GM19463 (cell line): Measurements from ENCODE around the gene DEDD2.

Experiments
- ATAC-seq: cut with Tn5 transposase; IDR thresholded peaks from one replicate; pipeline ENCODE4 v1.9.1; 2021; ENCODE audit warnings: mild to moderate bottlenecking, moderate library complexity; ENCODE audit not compliant: unreplicated experiment

The DEDD2 gene

DNA sequence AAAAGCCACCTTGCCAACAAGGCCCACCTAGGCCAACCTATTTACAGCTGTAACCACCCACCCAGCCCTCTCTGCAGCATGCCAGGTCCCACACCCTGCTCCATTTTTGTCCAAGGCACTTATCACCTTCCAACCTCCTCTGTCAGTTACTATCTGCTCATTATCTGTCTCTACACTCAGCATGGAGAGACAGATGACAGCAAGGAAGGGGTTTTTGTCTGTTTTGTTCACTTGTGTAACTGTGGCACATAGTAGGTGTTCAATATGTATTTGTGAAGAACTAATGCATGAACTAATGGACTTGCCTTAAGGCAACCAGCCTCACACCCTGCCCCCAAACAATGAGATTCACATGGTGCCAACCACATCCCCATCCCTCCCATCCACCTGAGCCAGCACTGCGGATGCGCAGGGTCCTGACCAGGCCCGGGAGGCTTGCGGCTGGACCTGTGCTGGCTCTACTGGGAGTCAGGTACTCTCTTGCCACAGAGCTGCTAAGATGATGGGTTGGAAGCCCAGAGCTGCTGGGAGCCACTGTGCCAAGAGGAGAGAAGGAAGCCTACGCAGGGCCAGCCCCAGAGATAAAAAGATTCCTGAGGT lies 17.3 kb downstream of the DEDD2 start:
- no peak for ATAC-seq

DNA sequence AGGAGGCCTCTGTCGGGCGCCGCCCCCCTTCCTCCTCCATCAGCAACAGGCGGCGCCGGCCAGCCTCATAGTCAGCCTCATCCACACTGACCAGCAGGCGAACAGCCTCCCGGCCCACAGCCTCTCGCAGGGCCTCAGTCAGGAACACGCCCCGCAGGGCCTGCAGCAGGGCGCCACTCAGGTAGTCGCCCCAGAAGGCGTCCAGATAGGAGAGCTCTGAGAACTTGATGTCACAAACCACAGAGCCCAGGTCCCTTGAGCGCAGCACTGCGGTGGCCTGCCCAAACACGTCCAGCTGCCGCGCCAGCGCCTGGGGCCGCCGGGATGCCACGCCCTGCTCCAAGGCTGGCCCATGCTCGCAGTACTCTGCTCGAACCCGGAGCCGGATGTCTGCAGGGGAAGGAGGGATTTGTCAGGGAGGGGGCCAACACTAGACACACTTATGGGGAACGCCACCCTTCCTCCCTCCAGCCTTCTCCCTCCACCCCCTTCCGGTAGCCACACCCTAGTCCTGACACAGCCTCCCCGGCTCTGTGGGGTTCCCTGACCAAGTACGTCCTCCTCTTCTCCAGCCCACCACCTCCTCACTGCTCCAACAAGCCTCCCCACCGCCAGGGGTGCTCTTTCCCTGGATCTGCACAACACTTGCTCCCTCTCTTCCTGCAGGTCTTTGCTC lies 17.9 kb downstream of the DEDD2 start:
- ATAC-seq = peak; percentile 33

DNA sequence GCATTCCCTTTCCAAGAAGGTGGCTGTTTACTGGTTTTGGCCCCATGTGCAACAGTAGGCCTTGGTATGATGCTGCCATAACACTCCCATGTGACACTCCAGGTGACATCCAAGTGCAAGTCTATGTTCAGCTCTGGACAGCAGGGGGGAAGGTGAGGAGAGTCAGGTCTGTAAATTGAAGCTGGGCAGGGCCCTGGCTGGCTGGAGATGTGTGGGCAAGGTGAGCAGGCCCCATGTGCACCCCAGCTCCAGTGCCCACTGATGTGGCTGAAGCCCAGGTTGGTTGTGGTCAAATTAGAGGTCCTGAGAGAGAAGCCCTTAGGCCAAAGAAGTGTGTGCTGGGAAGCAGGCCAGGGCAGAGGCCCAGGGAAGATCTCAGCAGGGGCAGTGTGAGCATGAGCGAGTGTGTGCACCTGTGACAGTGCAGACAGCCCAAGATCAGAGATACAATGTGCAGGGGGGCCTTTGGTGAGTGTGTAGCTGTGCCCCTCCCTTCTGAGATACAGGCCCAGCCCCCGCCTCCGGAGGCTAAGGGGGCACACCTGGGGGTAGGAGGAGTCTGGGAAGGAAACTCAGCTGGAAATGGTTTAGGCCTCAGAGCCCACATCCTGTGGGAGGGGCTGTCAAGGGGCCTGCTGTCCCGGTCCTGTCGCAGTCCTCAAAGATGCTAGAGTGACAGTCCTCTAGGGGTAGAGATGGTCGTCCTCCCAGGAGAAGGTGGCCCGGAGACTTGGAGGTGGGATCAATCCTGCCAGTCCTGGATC lies 18.6 kb downstream of the DEDD2 start:
- peak; percentile 52 for ATAC-seq

DNA sequence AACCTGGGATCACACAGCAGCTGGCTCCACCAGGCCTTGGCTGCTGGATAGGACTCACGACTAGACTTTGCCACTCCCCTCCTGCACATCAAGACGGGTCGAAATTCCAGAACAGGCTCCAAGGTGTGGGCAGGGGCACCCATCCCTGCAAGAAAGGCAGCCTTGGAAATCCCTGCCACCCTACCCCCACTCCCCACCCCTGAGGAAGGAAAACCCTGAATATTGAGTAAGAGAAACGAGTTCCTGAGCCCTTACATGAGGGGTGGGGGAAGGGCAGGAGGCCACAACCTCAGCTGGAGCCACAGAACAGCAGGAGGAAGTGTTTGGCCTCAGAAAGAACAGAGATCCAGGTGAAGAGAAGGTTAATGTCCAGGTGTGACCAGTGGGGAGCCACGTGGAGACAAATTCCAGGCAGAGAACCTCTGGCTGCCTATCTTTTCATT lies 20.1 kb downstream of the DEDD2 start:
- no peak for ATAC-seq

DNA sequence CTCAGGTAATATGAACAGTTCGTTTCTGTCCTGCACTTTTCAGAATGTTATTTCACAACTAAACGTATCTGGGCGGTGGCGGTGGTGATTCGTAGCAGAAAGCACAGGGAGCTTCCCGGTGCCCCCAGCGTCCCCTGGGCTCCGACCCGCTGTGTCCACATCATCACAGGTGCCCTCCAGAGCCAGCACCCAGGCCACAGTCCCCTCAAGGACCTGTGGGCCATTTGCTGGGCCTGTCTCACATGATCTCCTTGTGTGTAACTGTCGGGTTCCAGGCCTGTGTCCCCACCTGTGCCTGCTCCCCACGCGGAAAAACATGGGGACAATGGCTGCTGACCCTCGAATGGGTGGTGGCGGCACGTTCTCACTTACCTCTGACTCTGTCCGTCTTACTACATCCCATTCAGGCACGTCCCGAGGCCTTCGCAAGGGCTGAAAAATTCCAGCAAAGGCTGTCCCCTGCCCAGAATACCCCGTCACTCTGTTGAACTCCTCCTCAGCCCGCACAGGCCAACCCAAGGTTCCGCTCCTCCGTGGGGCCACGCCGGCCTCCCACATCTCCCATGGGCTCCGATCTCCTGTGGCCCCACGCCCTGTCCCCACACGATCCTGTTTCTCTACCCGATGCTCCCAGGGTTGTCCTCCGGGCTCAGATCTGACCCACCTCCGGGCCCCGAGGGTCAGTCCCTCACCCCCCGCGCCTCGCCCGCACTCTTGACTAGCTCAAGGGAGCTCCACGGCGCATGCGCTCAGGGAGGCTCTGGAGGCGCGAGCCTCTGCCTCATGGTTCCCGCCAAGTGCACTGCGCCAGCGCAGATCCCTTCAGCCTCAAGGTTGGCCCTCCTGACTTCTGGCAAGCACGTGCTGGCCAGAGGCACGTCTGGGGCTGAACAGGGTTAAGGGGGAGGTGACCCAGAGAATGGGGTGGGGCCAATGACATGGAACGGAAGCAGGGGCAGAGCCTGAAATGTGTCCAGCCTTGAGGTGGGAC lies 21.2 kb downstream of the DEDD2 start:
- ATAC-seq = no peak

DNA sequence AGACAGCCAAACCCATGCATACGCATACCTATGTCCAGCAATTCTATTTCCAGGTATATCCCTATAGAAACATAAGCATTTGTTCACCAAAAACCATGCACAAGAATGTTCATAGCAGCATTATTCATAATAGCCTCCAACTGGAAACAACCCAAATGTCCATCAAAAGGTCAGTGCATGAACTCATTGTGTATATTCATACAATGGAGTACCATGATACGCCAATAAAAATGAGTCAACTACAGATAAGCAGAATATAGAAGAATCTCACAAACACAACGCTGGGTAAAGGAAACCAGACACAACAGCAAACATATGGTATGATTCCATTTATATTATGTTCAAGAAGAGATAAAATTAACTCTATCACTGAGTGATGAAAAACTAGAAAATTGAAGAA lies 23.8 kb downstream of the DEDD2 start:
- no peak for ATAC-seq

DNA sequence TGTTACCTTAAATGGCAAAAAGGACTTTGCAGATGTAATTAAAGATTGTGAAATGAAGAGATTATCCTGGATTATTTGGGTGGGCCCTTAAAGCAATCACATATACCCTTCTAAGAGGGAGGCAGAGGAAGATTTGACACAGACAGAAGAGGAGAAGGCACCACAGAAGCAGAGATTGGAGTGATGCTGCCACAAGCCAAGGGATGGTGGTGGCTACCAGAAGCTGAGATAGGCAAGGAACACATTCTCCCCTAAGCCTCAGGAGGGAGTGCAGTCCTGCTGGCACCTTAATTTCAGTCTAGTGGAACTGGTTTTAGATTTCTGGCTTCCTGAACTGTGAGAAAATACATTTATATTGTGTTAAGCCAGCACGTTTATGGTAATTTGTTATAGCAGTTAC lies 24.2 kb downstream of the DEDD2 start:
- no peak for ATAC-seq

DNA sequence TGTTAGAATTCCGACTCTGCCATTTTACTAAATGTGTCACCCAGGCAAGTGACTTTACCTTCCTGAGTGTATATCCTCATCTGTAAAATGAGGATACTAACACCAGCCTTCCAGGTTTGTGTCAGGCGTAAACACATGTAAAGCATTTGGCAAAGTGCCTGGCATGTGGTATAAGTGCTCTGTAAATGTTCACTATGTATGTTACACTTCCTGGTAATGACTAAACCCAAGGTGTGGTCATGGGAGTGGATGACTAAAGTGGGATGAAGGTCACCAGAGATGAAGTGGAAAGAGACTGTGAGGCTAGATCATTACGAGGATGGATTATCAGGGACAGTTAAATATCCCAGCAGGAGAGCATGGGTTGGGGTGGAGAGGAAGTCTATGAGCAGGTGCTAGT lies 25.6 kb downstream of the DEDD2 start:
- no peak for ATAC-seq

DNA sequence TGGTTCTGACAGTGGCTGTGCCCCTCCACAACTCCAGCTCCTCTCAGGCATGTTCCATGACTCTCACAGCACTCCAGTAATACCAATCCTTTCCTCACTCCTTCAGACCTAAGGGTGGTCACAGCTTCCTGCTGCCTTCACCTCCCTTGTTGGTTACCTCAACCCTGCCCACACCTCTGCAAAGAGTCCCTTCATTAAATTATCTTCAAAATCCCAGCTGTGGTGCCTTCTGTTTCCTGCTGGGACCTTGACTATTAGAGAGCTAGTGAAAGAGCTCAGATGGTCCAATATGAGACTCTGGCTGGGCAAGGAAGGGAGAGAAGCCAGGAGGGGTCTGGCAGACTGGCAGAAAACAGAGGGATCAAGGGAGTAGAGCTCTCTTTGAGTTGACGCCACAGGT lies 26.1 kb downstream of the DEDD2 start:
- ATAC-seq = no peak

DNA sequence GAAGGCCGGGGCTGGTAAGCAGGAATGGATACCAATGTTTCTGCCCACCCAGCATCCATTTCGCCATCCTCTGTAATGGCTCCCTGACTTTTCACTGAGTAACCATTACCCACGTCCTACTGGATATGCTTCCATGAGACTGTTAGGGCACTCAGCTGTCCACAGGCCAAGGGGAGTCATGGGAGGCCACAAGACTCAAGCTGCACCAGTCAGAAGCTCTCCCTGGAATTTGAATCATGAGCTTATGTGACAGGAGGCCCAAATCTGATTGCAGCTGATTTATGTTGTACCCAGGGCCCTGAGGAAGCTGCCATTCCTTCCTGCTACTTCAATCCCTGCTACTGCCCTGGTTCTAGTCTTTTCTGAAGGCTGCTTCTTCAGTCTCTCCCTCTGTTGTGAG lies 28.3 kb downstream of the DEDD2 start:
- ATAC-seq = no peak

DNA sequence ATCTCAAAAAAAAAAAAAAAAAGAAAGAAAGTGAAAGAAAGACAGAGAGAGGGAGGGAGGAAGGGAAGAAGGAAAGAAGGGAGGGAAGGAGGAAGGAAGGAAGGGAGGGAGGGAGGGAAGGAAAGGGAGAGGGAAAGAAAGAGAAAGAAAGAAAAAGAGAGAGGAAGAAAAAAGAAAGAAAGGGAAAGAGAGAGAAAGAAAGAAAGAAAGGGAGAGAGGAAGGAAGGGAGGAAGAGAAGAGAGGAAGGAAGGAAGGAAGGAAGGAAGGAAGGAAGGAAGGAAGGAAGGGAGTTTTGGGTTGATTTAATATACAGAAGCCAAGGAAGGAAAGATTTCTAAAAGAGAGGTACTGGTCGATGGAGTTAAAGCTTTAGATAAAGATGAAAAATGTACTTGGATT lies 28.8 kb downstream of the DEDD2 start:
- ATAC-seq = no peak

DNA sequence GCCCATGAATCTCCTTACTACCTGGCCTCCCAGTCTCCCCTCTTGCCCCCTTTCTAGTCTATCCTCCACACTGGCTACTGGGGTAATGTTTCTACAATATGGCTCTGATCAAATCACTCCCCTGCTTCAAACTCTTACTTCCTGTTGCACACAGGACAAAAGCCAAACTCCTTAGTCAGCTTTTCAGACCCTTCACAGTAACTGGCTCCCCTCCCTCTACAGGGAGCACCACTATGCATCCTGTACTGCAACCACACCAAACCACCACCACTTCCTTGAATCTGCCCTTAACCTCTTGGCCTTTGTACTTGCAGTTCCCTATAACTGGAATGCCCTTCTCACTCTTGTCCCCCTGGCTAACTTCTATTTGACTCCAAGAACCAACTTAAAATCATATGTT lies 32.2 kb downstream of the DEDD2 start:
- ATAC-seq = no peak

DNA sequence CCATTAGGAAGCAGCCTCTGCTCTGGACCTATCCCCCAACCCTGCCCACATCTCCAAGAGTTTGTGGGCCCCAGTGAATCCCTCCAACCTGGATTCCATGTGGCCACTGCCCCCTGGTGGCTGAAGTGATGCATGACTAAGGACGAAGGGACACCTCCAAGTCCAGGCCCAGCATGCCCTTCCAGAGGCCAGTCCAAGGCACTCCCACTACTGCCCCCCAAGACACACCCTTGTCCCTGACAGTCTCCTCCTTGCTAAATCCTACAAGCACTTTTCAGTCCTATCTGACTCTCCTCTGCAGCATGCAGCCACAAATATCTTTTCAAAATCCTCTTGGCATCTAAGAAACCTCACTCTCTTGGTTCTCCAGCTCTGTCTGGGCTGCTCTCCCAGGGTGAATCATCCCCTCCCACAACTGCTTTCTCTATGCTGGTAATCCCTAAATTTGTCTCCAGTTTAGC lies 33.0 kb downstream of the DEDD2 start:
- ATAC-seq = no peak

DNA sequence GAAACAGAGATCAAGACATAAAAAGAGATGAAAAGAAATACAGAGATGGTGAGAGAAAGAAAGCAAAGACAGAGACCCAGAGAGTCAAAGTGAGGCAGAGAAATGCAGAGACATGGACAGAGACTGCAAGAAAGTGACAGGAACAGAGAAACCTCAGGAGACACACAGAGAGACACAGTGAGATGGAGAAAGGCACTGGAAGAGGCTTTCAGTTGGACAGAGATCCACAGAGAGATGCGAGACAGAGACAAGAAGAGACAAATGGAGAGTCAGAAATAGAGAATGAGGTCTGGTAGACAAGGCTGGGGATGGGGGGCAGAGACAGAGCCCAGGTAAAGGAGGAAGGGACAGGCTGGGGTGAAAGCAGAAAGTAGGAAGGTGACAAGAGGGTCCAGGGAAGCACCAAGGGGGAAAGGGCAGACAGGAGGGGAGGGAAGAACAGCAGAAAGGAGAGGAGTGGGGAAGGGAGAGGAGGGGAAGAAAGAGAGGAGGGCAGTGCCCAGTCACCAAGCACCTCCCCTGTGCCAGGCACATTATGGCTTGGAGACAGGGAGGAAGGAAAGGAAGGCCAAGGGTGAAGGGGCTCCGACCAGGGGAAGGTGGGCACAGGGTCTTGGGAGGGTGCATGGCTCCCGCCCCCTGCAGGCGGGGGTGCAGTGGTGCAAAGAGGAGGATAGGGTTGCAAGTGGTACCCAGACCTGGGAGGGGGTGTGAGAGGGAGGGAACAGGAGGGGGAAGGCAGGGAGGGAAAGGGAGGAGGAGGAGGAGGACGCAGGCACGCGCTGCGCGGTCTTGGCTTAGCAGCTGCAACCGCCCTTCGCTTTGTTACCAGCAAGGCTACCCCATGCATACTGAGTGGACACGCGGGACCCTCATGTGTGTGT lies 38.4 kb downstream of the DEDD2 start:
- ATAC-seq = no peak

DNA sequence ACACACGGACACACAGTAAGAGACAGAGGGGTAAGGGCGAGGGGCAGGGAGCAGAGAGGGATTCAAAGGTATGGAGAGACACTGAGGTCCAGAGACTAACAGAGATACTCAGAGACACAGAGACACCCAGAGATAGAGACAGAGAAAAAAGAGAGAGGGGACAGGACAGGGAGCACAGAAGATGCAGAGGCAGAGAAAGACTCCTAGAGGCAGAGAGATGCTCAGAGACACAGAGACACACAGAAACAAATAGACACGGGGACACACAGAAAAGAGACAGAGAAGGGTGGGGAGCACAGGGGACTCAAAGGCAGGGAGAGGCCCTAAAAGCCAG lies 39.8 kb downstream of the DEDD2 start:
- no peak for ATAC-seq

DNA sequence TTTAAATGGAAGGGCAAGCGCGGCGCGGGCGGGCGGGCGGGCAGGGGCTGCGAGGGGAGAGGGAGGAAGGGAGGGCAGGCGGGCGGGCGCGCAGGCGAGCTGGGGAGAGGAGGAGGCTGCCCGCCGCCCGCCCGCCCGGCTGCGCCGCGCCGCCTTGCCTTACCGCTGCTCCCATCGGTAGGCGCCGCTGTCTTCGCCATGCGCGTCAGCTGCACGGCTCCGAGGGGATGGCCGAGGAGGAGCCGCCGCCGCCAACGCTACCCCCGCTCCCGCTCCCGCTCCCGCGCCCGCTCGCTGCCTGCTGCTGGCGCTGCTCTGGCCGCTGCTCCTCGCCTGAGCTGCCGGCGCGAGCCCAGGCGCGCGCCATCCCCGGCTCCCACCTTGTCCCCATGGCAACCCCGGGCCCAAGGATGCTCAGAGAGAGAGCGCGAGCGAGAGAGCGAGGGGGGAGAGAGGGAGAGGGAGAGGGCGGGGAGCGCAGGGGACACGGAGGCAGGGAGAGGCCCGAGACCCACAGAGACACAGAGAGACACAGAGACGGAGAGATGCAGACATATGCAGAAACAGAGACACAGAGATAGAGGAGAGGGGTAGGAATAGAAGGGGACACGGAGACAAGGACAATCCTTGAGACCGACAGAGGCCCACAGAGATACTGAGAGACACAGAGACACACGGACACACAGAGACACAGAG lies 40.3 kb downstream of the DEDD2 start:
- ATAC-seq = no peak

DNA sequence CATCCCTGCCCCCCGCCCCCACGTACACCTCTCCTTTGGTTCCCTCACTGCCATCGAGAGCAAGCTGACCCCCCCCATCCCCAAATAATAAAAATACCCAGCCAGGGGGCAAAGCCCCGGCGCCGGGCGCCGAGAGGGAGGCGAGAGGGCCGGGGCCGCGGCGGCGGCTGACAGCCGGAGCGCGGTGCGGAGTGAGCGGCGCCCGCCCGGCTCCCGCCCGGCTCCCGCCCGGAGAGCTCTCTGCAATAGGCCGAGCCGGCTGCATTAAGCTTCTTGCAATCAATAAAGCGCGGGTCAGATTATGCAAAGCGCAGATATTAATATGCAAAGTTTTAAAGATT lies 40.9 kb downstream of the DEDD2 start:
- no peak for ATAC-seq

DNA sequence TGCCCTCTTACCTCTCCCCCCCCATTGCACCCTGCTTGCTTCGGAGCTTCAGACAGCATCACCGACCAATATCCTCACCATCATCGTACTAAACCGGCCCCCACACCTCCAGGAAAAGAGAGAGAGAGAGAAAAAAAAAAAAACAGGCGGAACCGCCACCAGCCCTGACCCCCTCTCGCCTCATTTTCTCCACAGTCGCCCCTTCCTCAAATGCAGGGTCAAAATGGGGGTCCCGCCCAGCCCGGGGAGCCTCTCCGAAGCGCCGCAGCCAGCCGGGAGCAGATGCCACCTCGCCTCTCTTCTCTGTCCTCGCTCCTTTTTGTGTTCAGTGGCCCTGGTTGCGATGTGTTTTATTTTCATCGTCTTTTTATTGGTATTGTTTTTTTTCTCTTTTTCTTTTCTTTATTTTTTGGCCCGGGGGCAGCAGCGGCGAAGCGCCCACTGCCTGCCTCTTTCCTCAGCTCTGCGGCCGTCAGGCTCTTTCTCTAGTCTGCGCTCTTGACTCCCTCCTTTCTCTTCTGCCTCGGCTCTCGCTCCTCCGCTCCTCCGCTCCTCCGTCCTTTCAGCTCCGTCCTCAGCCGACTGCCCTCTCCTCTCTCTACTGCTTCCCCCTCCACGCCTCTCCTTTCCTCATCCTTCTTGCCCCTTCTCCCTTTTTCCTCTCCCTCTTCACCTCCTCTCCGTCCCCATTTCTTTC lies 41.4 kb downstream of the DEDD2 start:
- no peak for ATAC-seq
